Posterior cingulate gyrus (tissue), 11 donors: ENCODE measurements around the gene DCUN1D2.
"Not testable (repeated sequence)": the region's sequence is repeated elsewhere in the genome, so short reads cannot be mapped to it uniquely, and the experiment has no call there.

Experiments used
- DNase-seq, 10 donors: peaks; one replicate each; pipeline versions ENCODE4 v3.0.0 to v3.0.0-alpha.2; 2020 to 2021; ENCODE audit warnings: mixed read lengths in 3 of 10
- intact Hi-C: fragments of 100-400 bp; cut with DNase I; formaldehyde crosslinking; loops from one replicate; pipeline ENCODE4 v1.15.1; 2023

Gene DCUN1D2

DNA sequence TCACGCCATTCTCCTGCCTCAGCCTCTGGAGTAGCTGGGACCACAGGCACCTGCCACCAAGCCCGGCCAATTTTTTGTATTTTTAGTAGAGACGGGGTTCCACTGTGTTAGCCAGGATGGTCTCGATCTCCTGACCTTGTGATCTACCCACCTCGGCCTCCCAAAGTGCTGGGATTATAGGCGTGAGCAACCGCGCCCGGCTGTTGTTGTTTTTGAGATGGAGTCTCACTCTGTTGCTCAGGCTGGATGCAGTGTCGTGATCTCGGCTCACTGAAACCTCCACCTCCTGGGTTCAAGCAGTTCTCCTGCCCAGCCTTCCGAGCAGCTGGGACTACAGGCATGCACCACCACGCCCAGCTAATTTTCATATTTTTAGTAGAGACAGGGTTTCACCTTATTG, 31.9 kb upstream of the DCUN1D2 start:
- DNase-seq, intact Hi-C loops: not testable (repeated sequence)

DNA sequence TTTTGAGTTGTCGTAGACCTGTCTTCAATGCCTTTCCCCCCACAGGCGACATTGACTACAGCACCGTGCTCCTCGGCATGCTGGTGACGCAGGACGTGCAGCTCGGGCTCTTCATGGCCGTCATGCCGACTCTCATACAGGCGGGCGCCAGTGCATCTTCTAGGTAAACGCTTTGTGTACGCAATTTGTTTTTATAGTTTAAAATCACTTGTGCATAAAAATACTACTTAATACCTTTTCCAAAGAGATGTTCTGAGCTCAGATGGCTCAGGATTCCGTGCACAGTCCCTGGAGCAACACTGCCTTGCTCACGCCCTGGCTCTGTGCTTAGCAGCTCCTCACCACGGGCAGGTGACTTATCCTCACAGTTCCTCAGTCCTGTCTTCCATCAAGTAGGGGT, 30.1 kb upstream of the DCUN1D2 start:
- intact Hi-C loops = no loop called here
- DNase-seq = no peak

DNA sequence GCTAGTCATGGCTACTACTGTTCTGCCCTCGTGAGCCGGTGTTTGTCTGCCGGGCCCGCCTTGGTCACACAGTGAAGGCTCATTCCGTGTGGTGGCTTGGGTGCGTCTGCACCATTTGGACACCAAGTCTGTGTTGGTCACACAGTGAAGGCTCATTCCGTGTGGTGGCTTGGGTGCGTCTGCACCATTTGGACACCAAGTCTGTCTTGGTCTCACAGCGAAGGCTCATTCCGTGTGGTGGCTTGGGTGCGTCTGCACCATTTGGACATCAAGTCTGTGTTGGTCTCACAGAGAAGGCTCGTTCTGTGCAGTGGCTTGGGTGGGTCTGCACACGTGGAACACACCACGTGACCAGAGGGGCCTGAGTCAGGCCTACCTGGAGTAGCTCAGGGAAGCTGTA, 29.0 kb upstream of the DCUN1D2 start:
- no peak for DNase-seq
- intact Hi-C loops = no loop called here

DNA sequence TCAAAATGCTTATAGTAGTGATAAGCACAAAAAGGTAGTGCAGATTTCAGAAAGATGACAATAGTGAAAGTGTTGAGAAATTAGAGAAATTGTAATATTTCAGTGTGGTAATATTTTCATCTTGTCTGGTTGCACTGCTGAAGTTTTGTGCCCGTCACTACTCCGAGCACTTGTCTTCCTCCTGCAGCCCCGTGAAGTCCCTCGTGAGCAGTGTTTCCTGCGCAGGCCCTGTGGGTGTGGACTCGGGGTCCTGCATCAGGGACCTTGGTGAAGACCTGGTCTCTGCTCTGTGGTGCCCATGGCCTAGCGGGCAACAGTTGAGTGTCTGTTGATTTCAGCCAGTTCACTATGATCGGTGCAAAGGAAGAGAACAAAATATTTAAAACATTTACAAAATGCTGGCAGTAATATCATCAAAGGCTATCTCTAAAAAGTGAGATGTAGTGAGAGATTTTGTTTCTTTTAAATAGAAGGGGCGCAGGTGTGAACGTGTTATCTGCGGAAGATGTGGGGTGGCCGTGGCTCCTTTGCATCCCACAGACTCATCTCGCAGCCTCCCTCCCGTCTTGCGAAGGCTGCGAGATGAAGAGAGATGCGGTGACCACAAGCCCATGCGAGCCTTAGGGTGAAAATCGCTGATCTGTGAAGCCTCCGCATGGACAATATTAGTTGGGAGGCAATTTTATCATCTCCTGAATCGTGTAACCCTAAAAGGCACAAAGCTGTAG, 27.7 kb upstream of the DCUN1D2 start:
- no peak for DNase-seq
- intact Hi-C loops = no loop called here

DNA sequence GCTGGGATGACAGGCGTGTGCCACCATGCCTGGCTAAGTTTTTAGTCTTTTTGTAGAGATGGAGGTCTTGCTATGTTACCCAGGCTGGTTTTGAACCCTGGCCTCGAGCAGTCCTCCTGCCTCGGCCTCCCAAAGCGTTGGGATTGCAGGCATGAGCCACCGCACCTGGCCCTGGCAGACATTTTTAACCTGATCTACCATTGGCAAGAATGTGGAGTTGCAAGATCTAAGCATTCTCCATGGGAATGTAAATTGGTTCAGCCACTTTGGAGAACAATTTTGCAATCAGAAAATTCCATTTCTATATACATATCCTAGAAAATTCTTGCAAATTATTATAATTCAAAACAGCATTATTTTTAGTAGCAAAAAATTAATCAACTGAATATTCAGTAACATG, 24.3 kb upstream of the DCUN1D2 start:
- peak in 2 of 10 donors; percentile 49 to 54 for DNase-seq
- intact Hi-C loops = no loop called here

DNA sequence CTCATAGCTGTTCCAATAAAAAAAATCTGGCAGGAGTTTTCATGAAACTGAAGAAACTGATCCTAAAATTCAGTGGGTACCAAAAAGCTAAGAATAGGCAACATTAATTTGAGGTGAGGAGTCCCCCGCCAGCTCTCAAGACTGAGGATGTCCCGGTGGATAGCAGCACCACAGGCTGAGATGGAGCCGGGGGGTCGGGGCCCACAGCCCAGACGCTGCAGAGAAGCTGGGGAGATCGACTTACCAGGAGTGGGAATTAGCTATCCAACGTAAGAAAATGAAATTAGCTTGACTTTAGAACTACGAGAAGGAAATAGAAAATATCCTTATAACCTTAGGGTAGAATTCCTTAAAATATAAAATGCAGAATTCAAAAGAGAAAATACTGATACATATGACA, 23.2 kb upstream of the DCUN1D2 start:
- intact Hi-C loops = no loop called here
- peak in 2 of 10 donors; percentile 7 to 35 for DNase-seq

DNA sequence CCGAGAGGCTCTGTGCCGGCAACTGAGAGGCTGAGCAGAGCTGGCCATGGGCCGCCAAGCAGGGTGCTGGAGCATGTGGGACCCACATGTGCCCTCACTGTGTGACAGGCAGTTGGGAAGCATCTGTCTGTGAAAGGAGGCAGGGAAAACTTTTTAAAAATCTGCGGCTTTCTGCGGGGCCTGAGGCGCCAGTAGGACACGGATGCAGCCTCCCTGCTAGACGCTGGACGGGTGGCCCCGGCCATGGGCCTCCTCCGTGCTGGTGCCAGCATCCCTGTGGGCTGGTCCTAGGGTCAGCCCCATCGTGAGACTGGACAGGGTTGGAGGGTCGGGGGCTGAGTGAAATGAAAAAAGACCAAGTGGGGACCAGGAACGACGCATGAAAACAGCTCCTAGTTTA, 20.9 kb upstream of the DCUN1D2 start:
- intact Hi-C loops = no loop called here
- peak in 2 of 10 donors; percentile 43 to 47 for DNase-seq

DNA sequence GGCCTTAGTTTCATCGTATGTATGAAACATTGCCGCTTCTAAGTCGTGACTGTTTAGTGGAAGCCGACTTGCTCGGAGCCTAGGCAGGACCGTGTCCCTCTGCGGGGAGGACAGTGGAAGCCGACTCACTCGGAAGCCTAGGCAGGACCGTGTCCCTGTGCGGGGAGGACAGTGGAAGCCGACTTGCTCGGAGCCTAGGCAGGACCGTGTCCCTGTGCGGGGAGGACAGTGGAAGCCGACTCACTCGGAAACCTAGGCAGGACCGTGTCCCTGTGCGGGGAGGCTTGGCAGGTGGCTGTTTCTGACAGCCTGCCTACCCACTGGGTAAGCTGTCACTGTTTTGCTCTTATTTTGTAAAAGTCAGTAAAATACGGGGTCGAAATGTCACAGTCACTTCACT, 20.4 kb upstream of the DCUN1D2 start:
- intact Hi-C loops = no loop called here
- peak in 2 of 10 donors; percentile 40 to 49 for DNase-seq

DNA sequence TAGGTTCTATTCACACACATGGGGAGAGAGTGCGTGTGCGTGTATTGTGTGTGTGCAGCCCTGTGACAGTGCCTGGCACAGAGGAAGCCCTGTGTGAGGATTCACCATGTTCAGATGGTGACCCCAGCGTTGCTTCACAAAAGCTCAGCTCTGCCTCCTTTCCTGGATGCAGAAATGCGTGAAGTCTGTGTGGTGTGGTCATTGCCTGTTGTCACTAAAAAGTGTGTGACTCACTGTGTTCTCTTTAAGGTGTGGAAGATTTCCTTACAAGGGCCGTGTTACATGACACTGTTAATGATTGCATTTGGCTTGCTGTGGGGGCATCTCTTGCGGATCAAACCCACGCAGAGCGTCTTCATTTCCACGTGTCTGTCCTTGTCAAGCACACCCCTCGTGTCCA, 19.5 kb upstream of the DCUN1D2 start:
- peak in 2 of 10 donors; percentile 10 to 47 for DNase-seq
- intact Hi-C loops = no loop called here

DNA sequence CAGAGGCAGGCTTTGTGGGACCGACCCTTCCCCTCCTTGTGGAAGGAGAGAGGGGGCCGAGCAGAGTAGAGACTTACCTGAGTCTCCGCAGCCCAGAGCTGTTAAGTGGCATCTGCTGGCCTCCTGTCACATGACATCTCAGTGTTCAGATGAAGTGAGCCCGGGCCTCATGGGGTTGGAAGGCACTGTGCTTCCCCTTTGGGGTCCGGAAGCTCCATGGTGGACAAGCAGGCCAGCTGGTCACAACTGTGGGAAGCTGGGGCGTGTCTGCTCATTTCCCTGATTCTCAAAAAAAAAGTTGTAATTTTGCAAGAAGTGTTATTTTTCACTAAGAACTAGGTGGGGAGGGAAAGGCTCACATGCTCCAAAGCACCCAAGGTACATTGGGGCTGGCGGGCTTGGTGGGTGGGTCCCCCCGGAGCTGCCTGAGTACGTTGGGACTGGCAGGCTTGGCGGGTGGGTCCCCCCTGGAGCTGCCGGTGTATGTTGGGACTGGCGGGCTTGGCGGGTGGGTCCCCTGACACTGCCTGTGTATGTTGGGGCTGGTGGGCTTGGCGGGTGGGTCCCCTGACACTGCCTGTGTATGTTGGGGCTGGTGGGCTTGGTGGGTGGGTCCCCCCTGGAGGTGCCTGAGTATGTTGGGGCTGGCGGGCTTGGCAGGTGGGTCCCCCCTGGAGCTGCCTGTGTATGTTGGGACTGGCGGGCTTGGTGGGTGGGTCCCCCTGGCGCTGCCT, 18.2 kb upstream of the DCUN1D2 start:
- peak in 2 of 10 donors; percentile 54 to 69 for DNase-seq
- intact Hi-C loops = no loop called here

DNA sequence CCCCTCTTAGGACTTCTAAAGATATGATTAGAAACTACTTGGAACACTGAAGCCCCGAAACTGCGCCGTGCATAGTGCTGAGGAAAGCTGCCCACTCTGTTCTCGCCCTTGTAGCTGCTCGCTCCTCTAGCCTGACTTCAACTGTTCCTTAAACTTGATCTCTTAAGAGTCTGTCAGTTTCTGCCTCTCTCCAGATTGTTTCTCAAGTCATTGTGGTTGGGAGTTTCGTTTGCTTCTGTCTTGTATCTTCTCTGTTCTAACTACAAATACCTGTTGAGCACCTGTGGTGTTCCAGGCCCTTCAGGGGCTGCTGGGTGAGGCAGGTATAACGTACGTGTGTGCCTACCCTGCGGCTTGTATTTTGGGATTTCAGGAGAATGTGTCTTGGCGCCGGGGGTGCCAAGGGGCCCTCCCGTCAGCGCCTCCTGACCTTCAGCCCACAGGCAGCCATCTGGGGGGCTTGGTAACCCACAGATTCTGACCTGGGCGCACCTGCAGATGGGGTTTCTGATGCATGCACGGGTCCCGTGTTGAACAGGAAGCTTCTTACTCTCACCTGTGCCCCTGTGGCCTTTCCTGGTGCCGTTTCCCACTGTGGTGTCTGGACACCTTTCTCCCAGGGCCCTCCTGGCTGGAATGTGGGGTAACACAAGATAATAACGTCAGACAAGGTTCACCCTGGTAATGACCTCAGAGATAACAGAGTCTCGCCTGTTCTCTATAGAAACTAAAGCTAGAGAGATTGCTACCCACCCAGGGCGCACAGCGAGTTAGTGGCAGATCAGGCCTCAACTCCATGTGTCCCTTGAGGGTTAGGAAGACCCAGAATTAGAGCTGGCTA, 17.2 kb upstream of the DCUN1D2 start:
- intact Hi-C loops = no loop called here

DNA sequence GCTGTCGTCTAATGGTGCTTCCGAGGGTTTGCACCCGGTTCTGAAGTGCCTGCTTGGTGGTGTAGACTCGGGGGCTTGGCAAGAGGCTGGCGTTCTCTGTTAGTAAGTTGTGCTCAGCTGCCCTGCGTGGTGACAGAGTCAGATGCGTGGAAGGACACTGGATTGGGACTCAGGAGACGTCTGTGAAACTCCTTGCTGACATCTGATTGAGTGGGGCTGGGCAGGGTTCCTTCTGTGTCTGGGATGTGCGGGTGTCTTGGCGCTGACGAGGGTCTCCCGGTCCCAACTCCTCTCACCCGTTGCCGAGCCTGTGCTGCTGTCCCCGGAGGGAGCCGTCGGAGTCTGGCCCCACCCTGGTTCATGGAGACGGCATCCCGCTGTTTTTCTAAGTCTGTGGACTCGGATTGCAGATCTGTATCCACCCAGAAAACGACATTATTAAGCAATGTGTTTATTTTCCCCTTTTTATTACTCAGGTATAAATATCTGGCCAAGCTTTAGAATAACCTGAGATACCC, 16.4 kb upstream of the DCUN1D2 start:
- intact Hi-C loops = no loop called here

More for the DNA sequence above, 17.2 kb upstream of the DCUN1D2 start:
- DNase-seq = peak in 2 of 10 donors; percentile 18 to 61

DNA sequence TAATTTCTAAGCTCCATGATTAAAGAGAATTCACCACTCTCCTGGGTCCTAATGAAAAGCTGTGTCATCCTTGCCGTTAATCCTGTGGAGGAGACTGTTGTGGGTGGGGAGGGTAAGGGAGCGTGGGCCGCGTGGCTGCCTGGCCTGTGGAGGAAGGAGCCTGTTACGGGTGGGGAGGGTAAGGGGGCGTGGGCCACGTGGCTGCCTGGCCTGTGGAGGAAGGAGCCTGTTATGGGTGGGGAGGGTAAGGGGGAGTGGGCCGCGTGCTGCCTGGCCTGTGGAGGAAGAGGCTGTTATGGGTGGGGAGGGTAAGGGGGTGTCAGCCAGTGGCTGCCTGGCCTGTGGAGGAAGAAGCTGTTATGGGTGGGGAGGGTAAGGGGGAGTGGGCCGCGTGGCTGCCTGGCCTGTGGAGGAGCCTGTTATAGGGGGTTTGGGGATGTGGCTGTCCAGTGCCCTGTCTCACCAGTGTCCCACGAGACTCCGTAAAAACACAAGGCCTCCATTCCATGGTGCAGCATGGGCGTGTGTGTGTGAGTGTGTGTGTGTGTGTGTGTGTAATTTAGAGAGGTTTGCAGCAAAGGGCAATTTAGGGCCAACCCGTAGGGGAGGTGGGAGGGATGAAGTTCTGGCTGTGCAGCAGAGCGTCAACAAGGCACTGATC, 15.6 kb upstream of the DCUN1D2 start:
- intact Hi-C loops = no loop called here
- DNase-seq = peak in 2 of 10 donors; percentile 35 to 39

More for the DNA sequence above, 16.4 kb upstream of the DCUN1D2 start:
- peak in 2 of 10 donors; percentile 12 to 32 for DNase-seq

DNA sequence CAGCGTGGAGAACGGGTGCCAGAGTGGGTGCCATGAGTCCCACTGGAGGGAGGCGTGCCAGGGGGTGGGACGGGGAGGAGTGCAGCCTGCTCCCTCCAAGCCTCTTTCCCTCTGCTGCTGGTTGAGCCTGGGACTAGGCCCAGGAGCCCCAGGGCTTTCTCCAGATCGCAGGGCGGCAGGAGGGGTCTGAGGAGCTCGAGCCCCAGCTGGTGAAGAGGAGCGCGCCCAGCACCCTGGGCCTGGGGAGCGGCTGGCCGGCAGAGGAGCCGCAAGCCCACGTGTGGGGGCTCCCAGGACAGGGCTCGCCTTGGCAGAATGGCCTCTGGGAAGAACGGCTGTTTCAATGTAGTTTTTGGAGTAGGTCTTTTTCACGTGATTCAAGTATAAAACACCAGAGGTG, 12.2 kb upstream of the DCUN1D2 start:
- intact Hi-C loops = no loop called here
- no peak for DNase-seq

DNA sequence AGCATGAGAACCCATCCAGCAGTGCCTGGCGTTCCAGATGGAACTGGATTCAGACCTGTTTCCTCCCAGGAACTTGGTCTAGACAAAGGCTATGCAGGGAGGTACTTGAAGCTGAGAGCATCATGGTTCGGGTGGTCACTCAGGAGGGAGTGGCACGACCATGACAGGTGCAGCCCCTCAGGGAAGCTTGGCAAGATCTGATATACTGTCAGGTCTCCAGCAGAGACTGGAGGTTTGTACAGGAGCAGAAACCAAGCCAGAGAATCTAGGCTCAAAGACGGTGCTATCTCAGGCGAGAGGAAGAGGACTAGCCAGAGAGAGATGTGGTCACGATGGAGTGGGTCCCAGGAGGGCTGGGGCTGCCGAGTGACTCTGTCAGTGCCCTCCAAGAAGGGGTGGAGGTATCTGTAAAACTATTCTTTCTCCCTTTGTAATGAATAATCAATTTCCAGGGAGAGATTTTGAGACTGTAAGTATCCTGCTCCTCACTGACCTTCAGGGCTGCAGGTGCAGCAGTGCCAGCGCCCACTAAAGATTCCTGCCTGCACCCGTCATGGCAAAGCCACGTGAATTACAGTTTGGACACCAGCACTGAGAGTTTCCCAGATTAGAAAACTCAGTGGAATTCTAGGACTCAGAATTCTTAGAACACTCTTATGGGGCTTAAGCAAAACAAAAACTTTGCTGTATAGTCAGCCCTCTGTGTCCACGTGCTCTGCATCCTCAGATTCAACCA, 10.2 kb upstream of the DCUN1D2 start:
- intact Hi-C loops = no loop called here
- no peak for DNase-seq

DNA sequence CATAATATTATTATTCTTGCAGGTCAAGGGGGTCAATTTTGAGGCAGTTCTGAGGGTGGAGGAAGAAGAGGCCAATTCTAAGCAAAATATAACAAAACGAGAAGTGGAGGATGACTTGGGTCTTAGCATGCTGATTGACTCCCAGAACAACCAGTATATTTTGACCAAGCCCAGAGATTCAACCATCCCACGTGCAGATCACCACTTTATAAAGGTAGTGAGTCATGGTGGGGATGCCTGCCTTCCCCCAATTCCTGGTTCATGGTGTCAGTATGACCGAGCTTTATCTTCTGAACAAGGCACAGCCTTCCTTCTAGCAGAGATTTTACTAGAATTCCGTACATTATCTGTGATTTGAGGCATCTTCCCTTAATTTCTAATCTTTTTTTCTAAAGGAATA, 9.4 kb upstream of the DCUN1D2 start:
- intact Hi-C loops = loop anchor here (10.0 kb wide), 1 partner anchor 295 kb away; the partner anchor contains the start of genes CUL4A and PCID2
- DNase-seq = no peak

DNA sequence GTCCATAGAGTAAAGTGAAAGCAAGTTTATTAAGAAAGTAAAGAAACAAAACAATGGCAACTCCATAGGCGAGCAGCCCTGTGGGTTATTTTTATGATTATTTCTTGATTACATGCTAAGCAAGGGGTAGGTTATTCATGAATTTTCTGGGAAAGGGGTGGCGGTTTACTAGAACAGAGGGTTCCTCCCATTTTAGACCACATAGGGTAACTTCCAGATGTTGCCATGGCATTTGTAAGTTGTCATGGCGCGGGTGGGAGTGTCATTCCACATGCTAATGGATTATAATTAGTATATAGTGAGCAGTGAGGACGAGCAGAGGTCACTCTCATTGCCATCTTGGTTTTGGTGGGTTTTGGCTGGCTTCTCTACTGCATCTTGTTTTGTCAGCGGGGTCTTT, 8.4 kb upstream of the DCUN1D2 start:
- DNase-seq = no peak
- intact Hi-C loops = loop anchor here (10.0 kb wide), 1 partner anchor 294 kb away; the partner anchor contains the start of genes CUL4A and PCID2

DNA sequence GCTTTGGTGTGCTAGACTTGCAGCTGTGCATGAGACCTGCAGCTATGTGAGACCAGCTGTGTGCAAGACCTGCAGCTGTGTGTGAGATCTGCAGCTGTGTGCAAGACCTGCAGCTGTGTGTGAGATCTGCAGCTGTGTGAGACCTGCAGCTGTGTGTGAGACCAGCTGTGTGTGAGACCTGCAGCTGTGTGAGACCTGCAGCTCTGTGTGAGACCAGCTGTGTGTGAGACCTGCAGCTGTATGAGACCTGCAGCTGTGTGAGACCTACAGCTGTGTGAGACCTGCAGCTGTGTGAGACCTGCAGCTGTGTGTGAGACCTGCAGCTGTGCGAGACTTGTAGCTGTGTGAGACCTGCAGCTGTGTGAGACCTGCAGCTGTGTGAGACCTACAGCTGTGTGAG, 6.7 kb upstream of the DCUN1D2 start:
- intact Hi-C loops = loop anchor here (10.0 kb wide), 1 partner anchor 292 kb away; the partner anchor contains the start of genes CUL4A and PCID2

More for the DNA sequence above, 6.7 kb upstream of the DCUN1D2 start:
- DNase-seq = no peak
